ENCODE measurements around the gene VAV2. TPM values are rescaled to one million over a fixed set of nuclear protein-coding genes. Genes with fewer than 3 reads are reported as not detected.

The VAV2 gene
- total and polyA plus RNA-seq, 2 experiments from 2014 or later, result 8.1 to 28.9 TPM

GRCh38 chr9:134031783-134032182, 39.7 kb upstream of the VAV2 start:
- Histone ChIP-seq H2AFZ (no peak overlapping the region), H3K9me2 (ENCODE audit: insufficient read depth) (no peaks in the 10 kb centered on the region), H3K4me3 (no peak overlapping the region), H3K4me1 (ENCODE audit: insufficient read depth) (peaks cover 1% of the 10 kb centered on the region; the same call in 1 of the 2 replicates), H3K27ac (ENCODE audit: low read depth) (no peak overlapping the region), H3K27me3 (ENCODE audit: insufficient read depth) (no peaks in the 10 kb centered on the region), H4K20me1 (replicated peaks; ENCODE audit: insufficient read depth) (peaks cover under 1% of the 10 kb centered on the region; the same call in 1 of the 2 replicates), H3K4me2 (no peak overlapping the region), H3K36me3 (ENCODE audit: insufficient read depth) (peaks cover 31% of the 10 kb centered on the region; the same call in 1 of the 2 replicates), H3K79me2 (replicated peaks; ENCODE audit: insufficient read depth) (no peaks in the 10 kb centered on the region), H3F3A (replicated peaks; ENCODE audit: low read depth) (0 out of 2 replicates have a peak, but pooled peaks cover 5% of the 10 kb centered on the region)
- Mint-ChIP-seq H3K27ac (no peak overlapping the region), H3K27me3 (ENCODE audit: insufficient read depth, low read depth, poor library complexity) (peaks cover 8% of the 10 kb centered on the region), H3K9me3 (no peaks in the 10 kb centered on the region; the same call in 2 of the 3 replicates), H3K4me1 (peaks cover 3% of the 10 kb centered on the region), H3K36me3 (ENCODE audit: low read depth) (peaks cover 50% of the 10 kb centered on the region), H3K4me3 (no peak overlapping the region)
- no peak for DNase-seq (ENCODE audit: low spot score)
- no peak for ATAC-seq
- TF ChIP-seq EZH2phosphoT487 (IDR thresholded peaks at IDR 0.05; ENCODE audit: unreplicated experiment), result peak; percentile 43
- no peak for TF ChIP-seq NANOG (IDR thresholded peaks at IDR 0.05; ENCODE audit: borderline replicate concordance)

GRCh38 chr9:134030821-134031470, 38.8 kb upstream of the VAV2 start:
- Histone ChIP-seq H3F3A (replicated peaks; ENCODE audit: low read depth) (0 out of 2 replicates have a peak, but pooled peaks cover 8% of the 10 kb centered on the region), H3K27me3 (ENCODE audit: insufficient read depth) (no peaks in the 10 kb centered on the region), H3K79me2 (replicated peaks; ENCODE audit: insufficient read depth) (no peaks in the 10 kb centered on the region), H2AFZ (no peak overlapping the region), H3K27ac (ENCODE audit: low read depth) (no peak overlapping the region), H3K4me2 (no peak overlapping the region), H3K9me2 (ENCODE audit: insufficient read depth) (no peaks in the 10 kb centered on the region), H4K20me1 (replicated peaks; ENCODE audit: insufficient read depth) (no peaks in the 10 kb centered on the region; the same call in 1 of the 2 replicates), H3K36me3 (ENCODE audit: insufficient read depth) (peaks cover 25% of the 10 kb centered on the region; the same call in 1 of the 2 replicates), H3K4me1 (ENCODE audit: insufficient read depth) (peaks cover 10% of the 10 kb centered on the region), H3K4me3 (no peak overlapping the region)
- Mint-ChIP-seq H3K27ac (no peak overlapping the region), H3K27me3 (ENCODE audit: insufficient read depth, low read depth, poor library complexity) (peaks cover 6% of the 10 kb centered on the region), H3K36me3 (ENCODE audit: low read depth) (peaks cover 44% of the 10 kb centered on the region), H3K9me3 (no peaks in the 10 kb centered on the region; the same call in 2 of the 3 replicates), H3K4me1 (peaks cover 8% of the 10 kb centered on the region), H3K4me3 (no peak overlapping the region)
- ATAC-seq (no peak), DNase-seq (ENCODE audit: low spot score) (no peak)
- no peak for TF ChIP-seq CREB1 (CRISPR knock-in tag; IDR thresholded peaks at IDR 0.05; ENCODE audit: low read depth)
- TF ChIP-seq, protein P1, sequence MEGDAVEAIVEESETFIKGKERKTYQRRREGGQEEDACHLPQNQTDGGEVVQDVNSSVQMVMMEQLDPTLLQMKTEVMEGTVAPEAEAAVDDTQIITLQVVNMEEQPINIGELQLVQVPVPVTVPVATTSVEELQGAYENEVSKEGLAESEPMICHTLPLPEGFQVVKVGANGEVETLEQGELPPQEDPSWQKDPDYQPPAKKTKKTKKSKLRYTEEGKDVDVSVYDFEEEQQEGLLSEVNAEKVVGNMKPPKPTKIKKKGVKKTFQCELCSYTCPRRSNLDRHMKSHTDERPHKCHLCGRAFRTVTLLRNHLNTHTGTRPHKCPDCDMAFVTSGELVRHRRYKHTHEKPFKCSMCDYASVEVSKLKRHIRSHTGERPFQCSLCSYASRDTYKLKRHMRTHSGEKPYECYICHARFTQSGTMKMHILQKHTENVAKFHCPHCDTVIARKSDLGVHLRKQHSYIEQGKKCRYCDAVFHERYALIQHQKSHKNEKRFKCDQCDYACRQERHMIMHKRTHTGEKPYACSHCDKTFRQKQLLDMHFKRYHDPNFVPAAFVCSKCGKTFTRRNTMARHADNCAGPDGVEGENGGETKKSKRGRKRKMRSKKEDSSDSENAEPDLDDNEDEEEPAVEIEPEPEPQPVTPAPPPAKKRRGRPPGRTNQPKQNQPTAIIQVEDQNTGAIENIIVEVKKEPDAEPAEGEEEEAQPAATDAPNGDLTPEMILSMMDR (conservative IDR thresholded peaks at IDR 0.05; ENCODE audit: low read depth in 2 of 2), result no peak
- TF ChIP-seq, protein P2, sequence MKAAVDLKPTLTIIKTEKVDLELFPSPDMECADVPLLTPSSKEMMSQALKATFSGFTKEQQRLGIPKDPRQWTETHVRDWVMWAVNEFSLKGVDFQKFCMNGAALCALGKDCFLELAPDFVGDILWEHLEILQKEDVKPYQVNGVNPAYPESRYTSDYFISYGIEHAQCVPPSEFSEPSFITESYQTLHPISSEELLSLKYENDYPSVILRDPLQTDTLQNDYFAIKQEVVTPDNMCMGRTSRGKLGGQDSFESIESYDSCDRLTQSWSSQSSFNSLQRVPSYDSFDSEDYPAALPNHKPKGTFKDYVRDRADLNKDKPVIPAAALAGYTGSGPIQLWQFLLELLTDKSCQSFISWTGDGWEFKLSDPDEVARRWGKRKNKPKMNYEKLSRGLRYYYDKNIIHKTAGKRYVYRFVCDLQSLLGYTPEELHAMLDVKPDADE (IDR thresholded peaks at IDR 0.05), result no peak
- TF ChIP-seq POLR2AphosphoS5 (IDR thresholded peaks at IDR 0.05; ENCODE audit: low read depth), result no peak
- TF ChIP-seq NANOG (IDR thresholded peaks at IDR 0.05; ENCODE audit: borderline replicate concordance), result no peak
- TF ChIP-seq, protein P3, sequence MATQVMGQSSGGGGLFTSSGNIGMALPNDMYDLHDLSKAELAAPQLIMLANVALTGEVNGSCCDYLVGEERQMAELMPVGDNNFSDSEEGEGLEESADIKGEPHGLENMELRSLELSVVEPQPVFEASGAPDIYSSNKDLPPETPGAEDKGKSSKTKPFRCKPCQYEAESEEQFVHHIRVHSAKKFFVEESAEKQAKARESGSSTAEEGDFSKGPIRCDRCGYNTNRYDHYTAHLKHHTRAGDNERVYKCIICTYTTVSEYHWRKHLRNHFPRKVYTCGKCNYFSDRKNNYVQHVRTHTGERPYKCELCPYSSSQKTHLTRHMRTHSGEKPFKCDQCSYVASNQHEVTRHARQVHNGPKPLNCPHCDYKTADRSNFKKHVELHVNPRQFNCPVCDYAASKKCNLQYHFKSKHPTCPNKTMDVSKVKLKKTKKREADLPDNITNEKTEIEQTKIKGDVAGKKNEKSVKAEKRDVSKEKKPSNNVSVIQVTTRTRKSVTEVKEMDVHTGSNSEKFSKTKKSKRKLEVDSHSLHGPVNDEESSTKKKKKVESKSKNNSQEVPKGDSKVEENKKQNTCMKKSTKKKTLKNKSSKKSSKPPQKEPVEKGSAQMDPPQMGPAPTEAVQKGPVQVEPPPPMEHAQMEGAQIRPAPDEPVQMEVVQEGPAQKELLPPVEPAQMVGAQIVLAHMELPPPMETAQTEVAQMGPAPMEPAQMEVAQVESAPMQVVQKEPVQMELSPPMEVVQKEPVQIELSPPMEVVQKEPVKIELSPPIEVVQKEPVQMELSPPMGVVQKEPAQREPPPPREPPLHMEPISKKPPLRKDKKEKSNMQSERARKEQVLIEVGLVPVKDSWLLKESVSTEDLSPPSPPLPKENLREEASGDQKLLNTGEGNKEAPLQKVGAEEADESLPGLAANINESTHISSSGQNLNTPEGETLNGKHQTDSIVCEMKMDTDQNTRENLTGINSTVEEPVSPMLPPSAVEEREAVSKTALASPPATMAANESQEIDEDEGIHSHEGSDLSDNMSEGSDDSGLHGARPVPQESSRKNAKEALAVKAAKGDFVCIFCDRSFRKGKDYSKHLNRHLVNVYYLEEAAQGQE (IDR thresholded peaks at IDR 0.05; ENCODE audit: unreplicated experiment), result no peak
- no peak for TF ChIP-seq STAT1 (IDR thresholded peaks at IDR 0.05; ENCODE audit: unreplicated experiment)
- TF ChIP-seq ZNF331 (CRISPR knock-in tag; IDR thresholded peaks at IDR 0.05; ENCODE audit: low read depth), result no peak
- TF ChIP-seq EZH2phosphoT487 (IDR thresholded peaks at IDR 0.05; ENCODE audit: unreplicated experiment), result no peak
- TF ChIP-seq JUNB (IDR thresholded peaks at IDR 0.05; ENCODE audit: unreplicated experiment), result no peak

All from GM23338 (cell line).